ENCODE data around the gene DHCR24. TPM values are rescaled to one million over a fixed set of nuclear protein-coding genes. Genes with fewer than 3 reads are reported as not detected.

DHCR24 gene
- total RNA-seq, 4 donors from 2014 or later = 64.9 to 181 (median 125) TPM

DNA sequence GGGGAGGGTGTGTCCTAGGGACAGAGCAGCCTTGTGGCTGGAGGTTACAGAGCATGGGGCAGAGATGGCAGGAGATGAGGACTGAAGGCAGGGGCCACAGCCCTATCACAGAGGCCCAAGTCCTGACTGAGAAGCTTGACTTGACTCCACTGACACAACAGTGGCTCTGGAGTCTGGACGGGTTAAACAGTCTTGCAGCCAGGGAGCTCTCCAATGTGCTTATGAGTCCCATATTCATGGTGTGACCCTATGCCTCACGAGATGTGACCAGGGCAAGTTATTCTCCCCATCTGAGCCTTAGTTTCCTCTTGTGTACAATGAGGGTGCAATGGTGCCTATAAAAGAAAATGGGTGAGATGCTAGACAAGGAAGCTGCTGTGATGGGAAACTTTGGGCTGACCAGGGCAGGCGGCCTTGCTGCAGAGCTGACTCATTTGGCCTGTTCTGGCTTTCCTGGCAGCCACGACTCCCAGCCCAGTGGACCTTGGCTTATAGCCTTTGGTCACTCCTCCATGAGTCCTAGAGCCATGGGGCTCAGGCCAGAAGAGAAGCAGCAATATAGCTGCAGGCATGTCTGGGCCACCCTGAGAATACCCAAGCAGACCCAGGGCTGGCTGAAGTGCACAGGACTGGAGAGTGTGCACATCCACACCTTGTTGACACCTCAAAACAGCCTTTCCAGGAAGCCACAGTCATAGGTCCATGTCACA lies 83.1 kb downstream of the DHCR24 start:
- DNase-seq (ENCODE audit: low spot score) = no peak
- TF ChIP-seq CTCF (IDR thresholded peaks at IDR 0.05) = no peak
- ATAC-seq (ENCODE audit: low FRiP score) = no peak

DNA sequence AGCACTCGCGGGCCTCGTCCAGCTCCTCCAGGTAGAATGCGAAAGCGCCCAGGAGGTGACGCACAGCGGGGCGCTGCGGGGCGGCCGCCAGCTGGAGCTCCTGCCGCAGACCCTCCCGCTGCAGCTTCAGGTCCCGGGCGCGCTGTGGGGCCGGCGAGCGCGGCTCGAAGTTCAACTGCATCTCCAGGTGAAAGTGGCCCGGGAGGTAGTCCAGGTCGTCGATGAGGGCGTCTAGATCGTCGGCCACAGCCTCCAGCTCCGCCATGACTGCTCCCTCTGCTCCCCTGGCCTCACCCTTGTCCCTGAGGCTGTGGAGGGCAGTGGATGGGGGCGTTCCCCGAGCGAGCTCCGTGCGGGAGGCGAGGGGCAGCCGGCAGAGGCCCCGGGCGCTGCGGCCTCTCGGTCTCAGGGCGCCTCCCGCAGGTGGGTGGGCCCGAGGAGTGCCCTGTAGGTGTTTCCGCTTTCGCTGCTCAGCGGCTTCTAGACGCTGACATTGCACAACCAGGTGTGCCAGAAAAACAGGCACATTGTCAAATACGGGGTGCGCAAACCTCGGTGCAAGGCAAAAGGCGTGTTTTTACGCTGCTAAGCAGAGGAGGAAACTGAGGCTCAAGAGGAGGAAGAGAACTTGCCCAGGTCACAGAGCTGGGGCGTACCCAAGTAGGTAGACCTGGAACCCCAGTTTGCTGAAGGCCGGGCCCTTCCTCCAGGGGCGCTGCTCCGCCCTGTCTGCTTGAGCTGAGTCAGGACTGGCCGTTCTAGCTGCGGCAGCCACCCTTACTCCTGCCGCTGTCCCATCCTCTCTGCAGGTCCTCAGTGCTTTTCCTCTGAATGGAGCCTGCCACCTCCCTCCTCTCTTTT lies 85.9 kb downstream of the DHCR24 start, which contains the start of gene TTC22:
Gene TTC22 (minus strand): TSS at position 425 of the 861 bp plus-strand sequence. CDS start 160 bp downstream, at position 265.
- no peak for TF ChIP-seq CTCF (IDR thresholded peaks at IDR 0.05)
- ATAC-seq (ENCODE audit: low FRiP score) (peak; percentile 63), DNase-seq (ENCODE audit: low spot score) (no peak)

GRCh38 chr1:54800041-54800898 lies 86.7 kb downstream of the DHCR24 start:
- TF ChIP-seq CTCF (IDR thresholded peaks at IDR 0.05) = no peak
- no peak for ATAC-seq (ENCODE audit: low FRiP score)
- no peak for DNase-seq (ENCODE audit: low spot score)

Other genes with a start within 250 kb of the DHCR24 start
- gene MROH7, start 245.4 kb downstream of the DHCR24 start, total RNA-seq = 1 to 10 TPM in 3 of 4 donors, under 1 TPM in 1; 0.82 to 2.2 (median 1.4) TPM
- gene TTC4, start 171.3 kb downstream of the DHCR24 start, total RNA-seq = 10 to 100 TPM; 15.5 to 37.4 (median 24.6) TPM
- gene PARS2, start 122.7 kb downstream of the DHCR24 start, total RNA-seq = 1 to 10 TPM; 1.4 to 4.6 (median 2.0) TPM
- 1 to 10 TPM in 2 of 4 donors, under 1 TPM in 1, not detected in 1; 0.88 to 1.7 (median 1.1) TPM for gene TTC22, start 85.9 kb downstream of the DHCR24 start, total RNA-seq
- gene TMEM61, start 93.4 kb upstream of the DHCR24 start, total RNA-seq = not detected
- not detected for gene BSND, start 111.7 kb upstream of the DHCR24 start, total RNA-seq
- gene PCSK9, start 152.4 kb upstream of the DHCR24 start, total RNA-seq = under 1 TPM; 0.56 to 0.95 (median 0.80) TPM

All from omental fat pad (tissue), 4 donors.